K562 (cell line): ENCODE results near the gene GRK4. TPM values are rescaled to one million over a fixed set of nuclear protein-coding genes. Genes with fewer than 3 reads are reported as not detected.

Experiments used
- ATAC-seq: fragments of 200-7000 bp; cut with Tn5 transposase; 3 replicates; pipeline ENCODE4 v1.9.1; 2020; ENCODE audit warnings: moderate library complexity
- BruUV-seq: library from RNA; stranded (reverse); fragments of 400-500 nt; replicated peaks from 2 replicates; lab custom pipeline; 2021; lab: Mats Ljungman, UMichigan
- CTCF ChIA-PET: fragments of 300-600 bp; formaldehyde crosslinking; extraction: SDS; loops from one replicate; lab custom pipeline; 2021; ENCODE audit warnings: low intra/inter-chr PET ratio; lab: Yijun Ruan, JAX
- POLR2A ChIA-PET: fragments of 300-600, 350-650 bp; sonication (Branson Sonifier 250); formaldehyde crosslinking; extraction: SDS; loops from one replicate; lab custom pipeline; 2021; ENCODE audit warnings: antibody characterized with exemption, inconsistent platforms; lab: Yijun Ruan, JAX
- DNase-seq, 4 experiments: peaks; one replicate each; pipeline versions ENCODE4 v3.0.0 to v3.0.0-alpha.2; 2011 to 2018; ENCODE audit warnings: low spot score in 3 of 4, mixed read lengths in 3 of 4; ENCODE audit errors: extremely low read depth in 1 of 4
- FAIRE-seq: peaks from 2 replicates; lab custom pipeline; 2011; peaks lifted over from hg19 to GRCh38; lab: Jason Lieb, UNC
- H2AFZ ChIP-seq: 2 replicates; pipeline ENCODE4 v1.6.0; 2011; ENCODE audit warnings: low read depth, low read length, control low read depth, inconsistent platforms
- H3K27ac ChIP-seq: fragments of 200-600 bp; 3 replicates; pipeline ENCODE4 v1.8.0; 2011; ENCODE audit warnings: low read depth, mild to moderate bottlenecking, control low read depth, inconsistent platforms, low read length, moderate library complexity, mixed read lengths; ENCODE audit errors: extremely low read depth
- H3K27me3 ChIP-seq, 2 experiments: fragments of 300-600 bp in 1 of 2; 2 replicates in 1 of 2; 3 replicates in 1 of 2; pipeline versions ENCODE4 v1.6.0 to v1.8.0; 2011; ENCODE audit warnings: inconsistent platforms in 2 of 2, low read length in 2 of 2, mild to moderate bottlenecking in 1 of 2, mixed read lengths in 1 of 2, moderate library complexity in 1 of 2; ENCODE audit not compliant: control insufficient read depth in 2 of 2, insufficient read depth in 2 of 2
- H3K36me3 ChIP-seq: fragments of 300-600 bp; 3 replicates; pipeline ENCODE4 v1.8.0; 2011; ENCODE audit warnings: mild to moderate bottlenecking, low read length, inconsistent platforms; ENCODE audit not compliant: control insufficient read depth, insufficient read depth
- H3K4me1 ChIP-seq, 2 experiments: fragments of 200-600 bp in 1 of 2; replicated peaks in 1 of 2; 2 replicates in 1 of 2; 3 replicates in 1 of 2; pipeline versions ENCODE4 v1.5.1 to v1.8.0; 2011; ENCODE audit warnings: inconsistent platforms in 2 of 2, low read length in 2 of 2, mild to moderate bottlenecking in 1 of 2, mixed read lengths in 1 of 2, moderate library complexity in 1 of 2; ENCODE audit not compliant: control insufficient read depth in 2 of 2, insufficient read depth in 2 of 2
- H3K4me2 ChIP-seq: 2 replicates; pipeline ENCODE4 v1.6.1; 2011; ENCODE audit warnings: low read length, control low read depth, inconsistent platforms, mixed read lengths; ENCODE audit not compliant: insufficient read depth
- H3K4me3 ChIP-seq: fragments of 200-600 bp; sonication (generic), shearing (Covaris generic); 2 replicates; pipeline ENCODE4 v1.5.1; 2016; ENCODE audit warnings: control low read depth, inconsistent platforms
- H3K79me2 ChIP-seq: fragments of 200-600 bp; 3 replicates; pipeline ENCODE4 v1.8.0; 2011; ENCODE audit warnings: low read length, inconsistent platforms; ENCODE audit not compliant: control insufficient read depth, insufficient read depth
- H3K9ac ChIP-seq, 2 experiments: 2 replicates each; pipeline versions ENCODE4 v1.6.0 to v1.6.1; 2011; ENCODE audit warnings: low read depth in 2 of 2, low read length in 2 of 2, control low read depth in 1 of 2, inconsistent platforms in 1 of 2, mild to moderate bottlenecking in 1 of 2, mixed read lengths in 1 of 2; ENCODE audit not compliant: insufficient read depth in 1 of 2
- H3K9me1 ChIP-seq: one replicate; pipeline ENCODE4 v1.6.0; 2011; ENCODE audit warnings: inconsistent platforms, mild to moderate bottlenecking, low read length, moderate library complexity; ENCODE audit not compliant: control insufficient read depth, insufficient read depth
- H3K9me3 ChIP-seq: replicated peaks from 2 replicates; pipeline ENCODE4 v1.5.1; 2011; ENCODE audit warnings: low read depth, low read length, inconsistent platforms; ENCODE audit not compliant: control insufficient read depth, insufficient read depth
- H4K20me1 ChIP-seq: replicated peaks from 2 replicates; pipeline ENCODE4 v1.6.1; 2011; ENCODE audit warnings: low read length, inconsistent platforms, mixed read lengths; ENCODE audit not compliant: control insufficient read depth, insufficient read depth
- FOXA1 ChIP-seq: fragments of 450-650 bp; IDR thresholded peaks from 2 replicates; pipeline ENCODE4 v1.6.1; 2016; ENCODE audit warnings: mild to moderate bottlenecking, borderline replicate concordance
- NFRKB ChIP-seq: fragments of 450-650 bp; IDR thresholded peaks from 2 replicates; pipeline ENCODE4 v1.6.1; 2016; ENCODE audit warnings: low read depth
- WHSC1 ChIP-seq: IDR thresholded peaks from one replicate; pipeline ENCODE4 v1.6.1; 2012; ENCODE audit warnings: low read length, control low read depth, inconsistent platforms
- ZNF165 ChIP-seq: fragments of 250-450 bp; sonication (Bioruptor Pico); IDR thresholded peaks from 2 replicates; pipeline ENCODE4 v1.4.0; 2020; ENCODE audit warnings: borderline replicate concordance
- ZNF384 ChIP-seq: IDR thresholded peaks from 2 replicates; pipeline ENCODE4 v1.6.1; 2012; ENCODE audit warnings: low read depth, low read length, improper control_type of control experiment
- ZNF561 ChIP-seq: fragments of 450-650 bp; formaldehyde crosslinking; conservative IDR thresholded peaks from 2 replicates; pipeline ENCODE4 v1.4.0; 2020; ENCODE audit warnings: mild to moderate bottlenecking, moderate library complexity
- WGBS: fragments of 100-300 bp; shearing (Covaris generic); methylation state at CpG from one replicate; pipeline ENCODE4 v1.1.6; 2016; ENCODE audit warnings: low coverage, mixed read lengths; ENCODE audit not compliant: insufficient coverage; ENCODE audit errors: missing lambda C conversion rate; 5-methylcytosine and 5-hydroxymethylcytosine counted together
- in situ Hi-C: fragments of 300-500 bp; cut with MboI; formaldehyde crosslinking; loops from 4 replicates; pipeline ENCODE4 v1.15.0; 2018; ENCODE audit warnings: inconsistent platforms, mixed read lengths
- intact Hi-C: fragments of 100-400 bp; cut with micrococcal nuclease; formaldehyde crosslinking; loops from 2 replicates; pipeline ENCODE4 v1.14.2; 2022
- polyA plus RNA-seq, 8 experiments: library from polyadenylated mRNA; depleted of rRNA in 4 of 8; stranded (reverse) in 5 of 8; unstranded in 3 of 8; fragments of >200 nt; fragmentation: Nextera tagmentation in 2 of 8; fragmentation: Illumina TruSeq in 1 of 8; extraction: Ambion mirVana in 2 of 8; extraction: Trizol in 1 of 8; gene quantifications; 2 replicates each; pipeline versions ENCODE4 v1.2.1 to v1.2.3, GENCODE V29; 2011 to 2014; ENCODE audit warnings: inconsistent platforms in 1 of 8, missing spikeins in 1 of 8
- total RNA-seq, 7 experiments: library from RNA; depleted of rRNA in 6 of 7; stranded (reverse); fragments of >200 nt in 6 of 7; fragmentation: Illumina TruSeq in 2 of 7; extraction: Trizol in 2 of 7; gene quantifications; 2 replicates each; pipeline versions ENCODE4 v1.2.1 to v1.2.3, GENCODE V29; 2011 to 2021; ENCODE audit warnings: low replicate concordance in 1 of 7

GRK4 gene
- total and polyA plus RNA-seq, 9 of the 15 experiments (the other 6 are each of a cell fraction or from before 2014, with no cell fraction given): 1.1 to 4.8 (median 2.6) TPM

DNA sequence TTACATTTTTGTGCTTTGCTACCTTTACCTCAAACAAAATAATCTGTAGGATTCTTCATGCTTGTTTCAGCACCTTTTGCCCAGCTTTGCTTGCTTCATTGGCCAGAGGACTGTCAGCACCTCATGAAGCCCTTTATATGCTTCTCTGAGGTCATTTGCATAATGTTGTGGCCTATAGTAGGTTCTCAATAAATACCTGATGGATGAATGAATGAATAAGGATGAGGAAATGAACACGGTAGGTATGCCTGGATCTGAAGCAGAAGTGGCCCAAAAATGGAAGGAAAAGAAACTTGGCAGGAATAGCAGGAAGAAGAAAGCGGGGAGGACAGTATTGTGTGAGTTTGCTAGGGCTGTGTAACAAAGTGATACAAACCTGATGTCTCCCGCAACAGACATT is 7.9 kb downstream of the GRK4 start:
- 63% methylated on average over 3 of the region's 3 CpGs for WGBS
- no peak for FAIRE-seq
- TF ChIP-seq FOXA1 (no peak), ZNF165 (CRISPR knock-in tag) (no peak), NFRKB (no peak), ZNF384 (no peak), ZNF561 (CRISPR knock-in tag) (no peak), WHSC1 (no peak)
- ChIA-PET CTCF (no interaction called here), POLR2A (no interaction called here)
- Histone ChIP-seq H3K79me2 (no peaks in the 10 kb centered on the region), H3K4me1 (no peaks in the 10 kb centered on the region), H3K36me3 (no peaks in the 10 kb centered on the region), H4K20me1 (no peaks in the 10 kb centered on the region), H3K9me1 (no peaks in the 10 kb centered on the region), H3K9me3 (no peaks in the 10 kb centered on the region), H3K9ac (no peak overlapping the region), H3K27ac (no peak overlapping the region), H2AFZ (no peak overlapping the region), H3K4me2 (no peak overlapping the region), H3K27me3 (peaks cover 2 to 10% of the 10 kb centered on the region in 2 experiments; a peak in 3 of 5 replicates), H3K4me3 (no peak overlapping the region)
- DNase-seq: no peak
- intact Hi-C loops (no loop called here), in situ Hi-C loops (no loop called here)
- ATAC-seq: no peak
- BruUV-seq: no TSS peak
